IMR-90 (cell line): Measurements from ENCODE around the gene ARAP3. TPM values are rescaled to one million over a fixed set of nuclear protein-coding genes. Genes with fewer than 3 reads are reported as not detected.
A peak's percentile ranks its signal among the peaks of the same experiment; 100 is the strongest.

Experiments used
- ATAC-seq: fragments of 200-7000 bp; cut with Tn5 transposase; 2 replicates; pipeline ENCODE4 v1.9.1; 2020; ENCODE audit warnings: low read depth, mild to moderate bottlenecking, moderate library complexity
- BruUV-seq: library from RNA; stranded (reverse); fragments of 400-500 nt; replicated peaks from 2 replicates; lab custom pipeline; 2021; lab: Mats Ljungman, UMichigan
- CTCF ChIA-PET: fragments of 300-600 bp; formaldehyde crosslinking; extraction: SDS; loops from one replicate; lab custom pipeline; 2021; ENCODE audit warnings: antibody characterized with exemption; lab: Yijun Ruan, JAX
- POLR2A ChIA-PET: fragments of 300-600 bp; sonication (Branson Sonifier 250); formaldehyde crosslinking; loops from one replicate; lab custom pipeline; 2022; ENCODE audit warnings: antibody characterized with exemption; ENCODE audit not compliant: unreplicated experiment; lab: Charles Lee
- DNase-seq: peaks from one replicate; pipeline ENCODE4 v3.0.0; 2013
- H2AFZ ChIP-seq: replicated peaks from 2 replicates; pipeline ENCODE3; 2013; ENCODE audit warnings: low read length, mild to moderate bottlenecking; ENCODE audit not compliant: poor library complexity
- H2AK5ac ChIP-seq: 2 replicates; pipeline ENCODE4 v1.6.1; 2013; ENCODE audit warnings: low read depth, low read length, inconsistent platforms
- H2AK9ac ChIP-seq: replicated peaks from 2 replicates; pipeline ENCODE3; 2013; ENCODE audit warnings: mild to moderate bottlenecking, low read depth, low read length, moderate library complexity; ENCODE audit not compliant: poor library complexity
- H2BK120ac ChIP-seq: 2 replicates; pipeline ENCODE4 v1.6.1; 2013; ENCODE audit warnings: low read depth, low read length, inconsistent platforms
- H2BK15ac ChIP-seq: 3 replicates; pipeline ENCODE4 v1.6.1; 2013; ENCODE audit warnings: low read depth, low read length, inconsistent platforms
- H2BK20ac ChIP-seq: 2 replicates; pipeline ENCODE4 v1.6.1; 2013; ENCODE audit warnings: low read depth, mild to moderate bottlenecking, inconsistent platforms, low read length, moderate library complexity
- H2BK5ac ChIP-seq: 2 replicates; pipeline ENCODE4 v1.6.1; 2013; ENCODE audit warnings: mild to moderate bottlenecking, low read depth, low read length, inconsistent platforms; ENCODE audit not compliant: poor library complexity, severe bottlenecking
- H3K14ac ChIP-seq: replicated peaks from 2 replicates; pipeline ENCODE4 v1.6.1; 2013; ENCODE audit warnings: low read depth, low read length, inconsistent platforms
- H3K18ac ChIP-seq: 2 replicates; pipeline ENCODE4 v1.6.1; 2013; ENCODE audit warnings: low read depth, low read length, control low read depth
- H3K23ac ChIP-seq: 2 replicates; pipeline ENCODE4 v1.6.1; 2013; ENCODE audit warnings: low read depth, low read length, inconsistent platforms
- H3K27ac ChIP-seq: 2 replicates; pipeline ENCODE4 v1.5.1; 2013; ENCODE audit warnings: mild to moderate bottlenecking, control low read depth, low read length; ENCODE audit not compliant: insufficient read depth
- H3K27me3 ChIP-seq: 2 replicates; pipeline ENCODE4 v1.6.1; 2013; ENCODE audit warnings: low read length; ENCODE audit not compliant: control insufficient read depth, insufficient read depth
- H3K36me3 ChIP-seq: 2 replicates; pipeline ENCODE4 v1.6.1; 2013; ENCODE audit warnings: low read length, mixed read lengths; ENCODE audit not compliant: control insufficient read depth, insufficient read depth
- H3K4ac ChIP-seq: 2 replicates; pipeline ENCODE4 v1.6.1; 2013; ENCODE audit warnings: low read depth, low read length, inconsistent platforms
- H3K4me1 ChIP-seq: 2 replicates; pipeline ENCODE4 v1.6.1; 2013; ENCODE audit warnings: low read length, mixed read lengths; ENCODE audit not compliant: control insufficient read depth, insufficient read depth
- H3K4me2 ChIP-seq: 2 replicates; pipeline ENCODE4 v1.6.1; 2013; ENCODE audit warnings: low read depth, mild to moderate bottlenecking, control low read depth, low read length, moderate library complexity
- H3K4me3 ChIP-seq: 2 replicates; pipeline ENCODE4 v1.5.1; 2013; ENCODE audit warnings: low read depth, mild to moderate bottlenecking, control low read depth, low read length, moderate library complexity; ENCODE audit not compliant: insufficient read depth
- H3K56ac ChIP-seq: 2 replicates; pipeline ENCODE4 v1.6.1; 2013; ENCODE audit warnings: low read length, inconsistent platforms; ENCODE audit not compliant: insufficient read depth; ENCODE audit errors: extremely low read depth
- H3K79me1 ChIP-seq, 2 experiments: 2 replicates each; pipeline ENCODE4 v1.6.1; 2013; ENCODE audit warnings: low read length in 2 of 2, inconsistent platforms in 1 of 2, low read depth in 1 of 2
- H3K9ac ChIP-seq: 2 replicates; pipeline ENCODE4 v1.6.1; 2013; ENCODE audit warnings: low read depth, low read length, control low read depth
- H3K9me1 ChIP-seq: 2 replicates; pipeline ENCODE4 v1.6.1; 2013; ENCODE audit warnings: low read length, inconsistent platforms; ENCODE audit not compliant: insufficient read depth
- H3K9me3 ChIP-seq: 2 replicates; pipeline ENCODE4 v1.6.1; 2013; ENCODE audit warnings: low read length; ENCODE audit not compliant: control insufficient read depth, insufficient read depth
- H4K20me1 ChIP-seq: 2 replicates; pipeline ENCODE4 v1.6.1; 2013; ENCODE audit warnings: low read length, inconsistent platforms; ENCODE audit not compliant: insufficient read depth
- H4K5ac ChIP-seq: 2 replicates; pipeline ENCODE4 v1.6.1; 2013; ENCODE audit warnings: mild to moderate bottlenecking, low read depth, low read length, control low read depth
- H4K8ac ChIP-seq, 2 experiments: 2 replicates each; pipeline ENCODE4 v1.6.1; 2013; ENCODE audit warnings: low read depth in 2 of 2, low read length in 2 of 2, control low read depth in 1 of 2, inconsistent platforms in 1 of 2
- H4K91ac ChIP-seq: 2 replicates; pipeline ENCODE4 v1.6.1; 2013; ENCODE audit warnings: low read depth, low read length, inconsistent platforms; ENCODE audit not compliant: insufficient read depth
- BHLHE40 ChIP-seq: fragments of 150-350 bp; IDR thresholded peaks from 2 replicates; pipeline ENCODE4 v1.6.1; 2016; ENCODE audit warnings: mild to moderate bottlenecking, low read depth, low read length
- CHD1 ChIP-seq: IDR thresholded peaks from 2 replicates; pipeline ENCODE4 v1.6.1; 2012; ENCODE audit warnings: low read depth, low read length, improper control_type of control experiment
- FOS ChIP-seq: fragments of 150-350 bp; IDR thresholded peaks from 2 replicates; pipeline ENCODE4 v1.6.1; 2016; ENCODE audit warnings: low read depth, low read length
- MAZ ChIP-seq: IDR thresholded peaks from 2 replicates; pipeline ENCODE4 v1.6.1; 2012; ENCODE audit warnings: low read depth, mild to moderate bottlenecking, low read length, improper control_type of control experiment, moderate library complexity, borderline replicate concordance
- MXI1 ChIP-seq: IDR thresholded peaks from 2 replicates; pipeline ENCODE4 v1.6.1; 2012; ENCODE audit warnings: low read depth, mild to moderate bottlenecking, low read length, moderate library complexity, borderline replicate concordance
- POLR2A ChIP-seq: IDR thresholded peaks from 2 replicates; pipeline ENCODE4 v1.6.1; 2012; ENCODE audit warnings: mild to moderate bottlenecking, low read depth, low read length
- RAD21 ChIP-seq: IDR thresholded peaks from 2 replicates; pipeline ENCODE4 v1.6.1; 2012; ENCODE audit warnings: low read length, improper control_type of control experiment
- RCOR1 ChIP-seq: IDR thresholded peaks from 2 replicates; pipeline ENCODE4 v1.6.1; 2012; ENCODE audit warnings: mild to moderate bottlenecking, low read length, improper control_type of control experiment; ENCODE audit not compliant: insufficient replicate concordance
- RFX5 ChIP-seq: IDR thresholded peaks from 2 replicates; pipeline ENCODE4 v1.8.0; 2012; ENCODE audit warnings: low read depth, mild to moderate bottlenecking, low read length, moderate library complexity
- SMC3 ChIP-seq: fragments of 150-350 bp; IDR thresholded peaks from 2 replicates; pipeline ENCODE4 v1.6.1; 2016; ENCODE audit warnings: low read depth, mild to moderate bottlenecking, antibody characterized with exemption, low read length, moderate library complexity
- whole genome bisulfite sequencing, 2 experiments: methylation state at CpG; one replicate each; pipeline versions ENCODE4 v1.1.5 to v1.1.7; 2013; ENCODE audit warnings: missing lambda C conversion rate in 2 of 2; ENCODE audit not compliant: insufficient read length in 1 of 2; ENCODE audit errors: extremely low coverage in 2 of 2; 5-methylcytosine and 5-hydroxymethylcytosine counted together
- dilution Hi-C: fragments of 300-500 bp; cut with HindIII; formaldehyde crosslinking; loops from one replicate; pipeline ENCODE4 v1.14.3; 2018; ENCODE audit warnings: low sequenced_read_pairs; ENCODE audit not compliant: unreplicated experiment
- in situ Hi-C: fragments of 300-500 bp; cut with MboI; formaldehyde crosslinking; loops from 3 replicates; pipeline ENCODE4 v1.14.3; 2019; ENCODE audit warnings: low sequenced_read_pairs, inconsistent platforms, mixed read lengths
- intact Hi-C: fragments of 100-400 bp; cut with micrococcal nuclease; formaldehyde crosslinking; loops from 2 replicates; pipeline ENCODE4 v1.10.0; 2022
- polyA plus RNA-seq, 3 experiments: library from polyadenylated mRNA; depleted of rRNA; stranded (reverse); fragments of >200 nt; gene quantifications; 2 replicates each; pipeline ENCODE4 v1.2.3, GENCODE V29; 2012; ENCODE audit warnings: low replicate concordance in 1 of 3
- total RNA-seq: library from RNA; depleted of rRNA; stranded (reverse); fragments of >200 nt; gene quantifications from 2 replicates; pipeline ENCODE4 v1.2.3, GENCODE V29; 2012
- TF ChIP-seq, protein P1 (sequence below): fragments of 150-350 bp; IDR thresholded peaks from 2 replicates; pipeline ENCODE4 v1.6.1; 2017; ENCODE audit warnings: mild to moderate bottlenecking, antibody characterized with exemption, low read length, low read depth
- TF ChIP-seq, protein P2 (sequence below): conservative IDR thresholded peaks from 2 replicates; pipeline ENCODE4 v1.5.1; 2012; ENCODE audit warnings: mild to moderate bottlenecking, low read depth, low read length, improper control_type of control experiment

ARAP3 gene
- total and polyA plus RNA-seq, 2 of the 4 experiments (the other 2 are of a cell fraction) = 2.2 to 6.9 TPM

DNA sequence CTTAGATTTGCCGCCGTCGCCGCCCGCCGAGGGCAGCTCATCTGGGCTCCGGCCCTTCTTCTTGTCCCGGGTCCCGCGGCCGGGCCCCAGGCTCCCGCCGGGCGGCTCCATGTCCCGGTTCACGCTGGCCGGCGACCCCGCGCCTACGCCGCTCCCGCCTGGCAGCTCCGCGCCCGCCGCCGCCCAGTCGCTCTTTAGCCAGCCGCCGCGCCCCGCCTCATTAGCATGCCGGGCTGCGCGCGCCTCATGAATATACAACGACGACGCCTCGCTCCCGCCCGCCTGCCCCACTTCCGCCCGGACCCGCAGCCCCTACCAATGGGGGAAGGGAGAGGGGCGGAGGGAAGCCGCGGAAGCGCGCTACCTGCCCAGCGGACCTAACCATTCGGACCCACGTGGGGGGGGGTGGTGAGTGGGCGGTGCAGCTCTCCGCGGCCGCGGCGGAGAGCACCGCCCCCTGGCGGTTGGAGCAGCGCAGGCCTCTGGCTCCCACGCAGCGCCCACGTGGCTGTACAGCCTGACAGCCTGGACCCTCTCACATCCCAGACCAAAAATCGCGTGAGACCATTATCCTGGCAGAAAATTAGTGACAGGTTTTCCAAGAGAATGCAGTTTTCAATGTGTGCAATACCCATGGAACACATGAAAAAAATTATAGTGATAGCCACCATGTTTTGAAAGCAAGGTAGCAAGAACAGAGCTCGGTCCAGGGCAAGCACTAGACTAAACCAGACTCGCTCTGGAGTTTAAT is 63.1 kb downstream of the ARAP3 start, which contains the start of gene DIAPH1:
TSS of gene DIAPH1 (minus strand) at position 197 of the 751 bp plus-strand sequence. CDS start at position 111, 86 bp downstream.
- Histone ChIP-seq H2BK5ac (no peak within 1 kb of the TSS), H2AFZ (peak within 1 kb of the TSS; percentile 87), H3K27me3 (no peaks in the 10 kb centered on the region), H3K14ac (peak within 1 kb of the TSS; percentile 54), H2BK20ac (no peak within 1 kb of the TSS), H4K5ac (peak within 1 kb of the TSS; percentile 32; the same call in 1 of the 2 replicates), H3K9me3 (no peaks in the 10 kb centered on the region), H3K9me1 (peaks cover 2% of the 10 kb centered on the region; the same call in 1 of the 2 replicates), H3K4me1 (0 out of 2 replicates have a peak, but pooled peaks cover 3% of the 10 kb centered on the region), H2BK15ac (no peak within 1 kb of the TSS), H3K4me3 (peak within 1 kb of the TSS; percentile 55), H3K36me3 (peaks cover 20% of the 10 kb centered on the region), H3K4me2 (peak within 1 kb of the TSS; percentile 99), H2BK120ac (no peak within 1 kb of the TSS), H4K91ac (no peak within 1 kb of the TSS; the same call in none of the 2 replicates), H3K79me1 (peaks cover 12 to 27% of the 10 kb centered on the region in 2 experiments), H4K8ac (peak within 1 kb of the TSS in 1 of 2 experiments; percentile 20; a peak in 2 of 4 replicates), H3K4ac (peak within 1 kb of the TSS; percentile 48), H4K20me1 (peaks cover 3% of the 10 kb centered on the region; the same call in 1 of the 2 replicates), H3K9ac (peak within 1 kb of the TSS; percentile 74), H3K18ac (0 out of 2 replicates have a peak within 1 kb of the TSS, but pooled peaks have one; percentile 11), H2AK5ac (peak within 1 kb of the TSS; percentile 43; the same call in 1 of the 2 replicates), H3K27ac (peak within 1 kb of the TSS; percentile 41), H2AK9ac (peak within 1 kb of the TSS; percentile 71), H3K56ac (peak within 1 kb of the TSS; percentile 59; the same call in 1 of the 2 replicates), H3K23ac (peak within 1 kb of the TSS; percentile 67)
- DNase-seq (peak; percentile 94), ATAC-seq (peak; percentile 94)
- BruUV-seq = no TSS peak
- intact Hi-C loops (loop anchor here (1.0 to 2.0 kb wide), 2 partner anchors 14 to 27 kb away; no protein-coding TSS in a partner anchor), in situ Hi-C loops (no loop called here), dilution Hi-C loops (no loop called here)
- ChIA-PET CTCF (interaction anchor here (0.6 to 6.7 kb wide), 13 partner anchors 9 to 52 kb away, joined by 3 to 94 read pairs (median 6); partner anchors contain the start of genes HDAC3 and RELL2), POLR2A (interaction anchor here (1.2 kb wide), 1 partner anchor 32 kb away, joined by 6 read pairs; the partner anchor contains the start of gene FCHSD1)
- TF ChIP-seq POLR2A = peak; percentile 70; the same call in 1 of the 2 replicates
- TF ChIP-seq FOS = no peak
- TF ChIP-seq RFX5 = no peak
- TF ChIP-seq, protein P1, sequence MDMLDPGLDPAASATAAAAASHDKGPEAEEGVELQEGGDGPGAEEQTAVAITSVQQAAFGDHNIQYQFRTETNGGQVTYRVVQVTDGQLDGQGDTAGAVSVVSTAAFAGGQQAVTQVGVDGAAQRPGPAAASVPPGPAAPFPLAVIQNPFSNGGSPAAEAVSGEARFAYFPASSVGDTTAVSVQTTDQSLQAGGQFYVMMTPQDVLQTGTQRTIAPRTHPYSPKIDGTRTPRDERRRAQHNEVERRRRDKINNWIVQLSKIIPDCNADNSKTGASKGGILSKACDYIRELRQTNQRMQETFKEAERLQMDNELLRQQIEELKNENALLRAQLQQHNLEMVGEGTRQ = peak; percentile 89
- peak; percentile 85 for TF ChIP-seq RAD21
- TF ChIP-seq, protein P2, sequence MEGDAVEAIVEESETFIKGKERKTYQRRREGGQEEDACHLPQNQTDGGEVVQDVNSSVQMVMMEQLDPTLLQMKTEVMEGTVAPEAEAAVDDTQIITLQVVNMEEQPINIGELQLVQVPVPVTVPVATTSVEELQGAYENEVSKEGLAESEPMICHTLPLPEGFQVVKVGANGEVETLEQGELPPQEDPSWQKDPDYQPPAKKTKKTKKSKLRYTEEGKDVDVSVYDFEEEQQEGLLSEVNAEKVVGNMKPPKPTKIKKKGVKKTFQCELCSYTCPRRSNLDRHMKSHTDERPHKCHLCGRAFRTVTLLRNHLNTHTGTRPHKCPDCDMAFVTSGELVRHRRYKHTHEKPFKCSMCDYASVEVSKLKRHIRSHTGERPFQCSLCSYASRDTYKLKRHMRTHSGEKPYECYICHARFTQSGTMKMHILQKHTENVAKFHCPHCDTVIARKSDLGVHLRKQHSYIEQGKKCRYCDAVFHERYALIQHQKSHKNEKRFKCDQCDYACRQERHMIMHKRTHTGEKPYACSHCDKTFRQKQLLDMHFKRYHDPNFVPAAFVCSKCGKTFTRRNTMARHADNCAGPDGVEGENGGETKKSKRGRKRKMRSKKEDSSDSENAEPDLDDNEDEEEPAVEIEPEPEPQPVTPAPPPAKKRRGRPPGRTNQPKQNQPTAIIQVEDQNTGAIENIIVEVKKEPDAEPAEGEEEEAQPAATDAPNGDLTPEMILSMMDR = peak; percentile 99
- peak; percentile 90 for TF ChIP-seq MAZ
- peak; percentile 88; the same call in 1 of the 2 replicates for TF ChIP-seq CHD1
- TF ChIP-seq MXI1 = peak; percentile 99
- TF ChIP-seq BHLHE40 = peak; percentile 88
- TF ChIP-seq RCOR1 = no peak
- peak; percentile 96 for TF ChIP-seq SMC3
- 7% methylated on average over 17 of the region's 70 CpGs; no CpG with 5 or more reads in 1 of the 2 experiments for WGBS, 2 experiments
